K562 (cell line): Measurements from ENCODE around the gene SLC31A2. TPM values are rescaled to one million over a fixed set of nuclear protein-coding genes. Genes with fewer than 3 reads are reported as not detected.
A peak's percentile ranks its signal among the peaks of the same experiment; 100 is the strongest.

Experiments used
- ATAC-seq: fragments of 200-7000 bp; cut with Tn5 transposase; 3 replicates; pipeline ENCODE4 v1.9.1; 2020; ENCODE audit warnings: moderate library complexity
- BruUV-seq: library from RNA; stranded (reverse); fragments of 400-500 nt; replicated peaks from 2 replicates; lab custom pipeline; 2021; lab: Mats Ljungman, UMichigan
- CTCF ChIA-PET: fragments of 300-600 bp; formaldehyde crosslinking; extraction: SDS; loops from one replicate; lab custom pipeline; 2021; ENCODE audit warnings: low intra/inter-chr PET ratio; lab: Yijun Ruan, JAX
- POLR2A ChIA-PET: fragments of 300-600, 350-650 bp; sonication (Branson Sonifier 250); formaldehyde crosslinking; extraction: SDS; loops from one replicate; lab custom pipeline; 2021; ENCODE audit warnings: antibody characterized with exemption, inconsistent platforms; lab: Yijun Ruan, JAX
- DNase-seq, 4 experiments: peaks; one replicate each; pipeline versions ENCODE4 v3.0.0 to v3.0.0-alpha.2; 2011 to 2018; ENCODE audit warnings: low spot score in 3 of 4, mixed read lengths in 3 of 4; ENCODE audit errors: extremely low read depth in 1 of 4
- FAIRE-seq: peaks from 2 replicates; lab custom pipeline; 2011; peaks lifted over from hg19 to GRCh38; lab: Jason Lieb, UNC
- H2AFZ ChIP-seq: 2 replicates; pipeline ENCODE4 v1.6.0; 2011; ENCODE audit warnings: low read depth, low read length, control low read depth, inconsistent platforms
- H3K27ac ChIP-seq: fragments of 200-600 bp; 3 replicates; pipeline ENCODE4 v1.8.0; 2011; ENCODE audit warnings: low read depth, mild to moderate bottlenecking, control low read depth, inconsistent platforms, low read length, moderate library complexity, mixed read lengths; ENCODE audit errors: extremely low read depth
- H3K27me3 ChIP-seq, 2 experiments: fragments of 300-600 bp in 1 of 2; 2 replicates in 1 of 2; 3 replicates in 1 of 2; pipeline versions ENCODE4 v1.6.0 to v1.8.0; 2011; ENCODE audit warnings: inconsistent platforms in 2 of 2, low read length in 2 of 2, mild to moderate bottlenecking in 1 of 2, mixed read lengths in 1 of 2, moderate library complexity in 1 of 2; ENCODE audit not compliant: control insufficient read depth in 2 of 2, insufficient read depth in 2 of 2
- H3K36me3 ChIP-seq: fragments of 300-600 bp; 3 replicates; pipeline ENCODE4 v1.8.0; 2011; ENCODE audit warnings: mild to moderate bottlenecking, low read length, inconsistent platforms; ENCODE audit not compliant: control insufficient read depth, insufficient read depth
- H3K4me1 ChIP-seq, 2 experiments: fragments of 200-600 bp in 1 of 2; replicated peaks in 1 of 2; 2 replicates in 1 of 2; 3 replicates in 1 of 2; pipeline versions ENCODE4 v1.5.1 to v1.8.0; 2011; ENCODE audit warnings: inconsistent platforms in 2 of 2, low read length in 2 of 2, mild to moderate bottlenecking in 1 of 2, mixed read lengths in 1 of 2, moderate library complexity in 1 of 2; ENCODE audit not compliant: control insufficient read depth in 2 of 2, insufficient read depth in 2 of 2
- H3K4me2 ChIP-seq: 2 replicates; pipeline ENCODE4 v1.6.1; 2011; ENCODE audit warnings: low read length, control low read depth, inconsistent platforms, mixed read lengths; ENCODE audit not compliant: insufficient read depth
- H3K4me3 ChIP-seq: fragments of 200-600 bp; sonication (generic), shearing (Covaris generic); 2 replicates; pipeline ENCODE4 v1.5.1; 2016; ENCODE audit warnings: control low read depth, inconsistent platforms
- H3K79me2 ChIP-seq: fragments of 200-600 bp; 3 replicates; pipeline ENCODE4 v1.8.0; 2011; ENCODE audit warnings: low read length, inconsistent platforms; ENCODE audit not compliant: control insufficient read depth, insufficient read depth
- H3K9ac ChIP-seq, 2 experiments: 2 replicates each; pipeline versions ENCODE4 v1.6.0 to v1.6.1; 2011; ENCODE audit warnings: low read depth in 2 of 2, low read length in 2 of 2, control low read depth in 1 of 2, inconsistent platforms in 1 of 2, mild to moderate bottlenecking in 1 of 2, mixed read lengths in 1 of 2; ENCODE audit not compliant: insufficient read depth in 1 of 2
- H3K9me1 ChIP-seq: one replicate; pipeline ENCODE4 v1.6.0; 2011; ENCODE audit warnings: inconsistent platforms, mild to moderate bottlenecking, low read length, moderate library complexity; ENCODE audit not compliant: control insufficient read depth, insufficient read depth
- H3K9me3 ChIP-seq: replicated peaks from 2 replicates; pipeline ENCODE4 v1.5.1; 2011; ENCODE audit warnings: low read depth, low read length, inconsistent platforms; ENCODE audit not compliant: control insufficient read depth, insufficient read depth
- H4K20me1 ChIP-seq: replicated peaks from 2 replicates; pipeline ENCODE4 v1.6.1; 2011; ENCODE audit warnings: low read length, inconsistent platforms, mixed read lengths; ENCODE audit not compliant: control insufficient read depth, insufficient read depth
- CHD7 ChIP-seq: fragments of 200-600 bp; sonication (generic); IDR thresholded peaks from one replicate; pipeline ENCODE4 v1.6.1; 2012; ENCODE audit warnings: mild to moderate bottlenecking, low read depth, low read length, inconsistent platforms
- MECOM ChIP-seq: fragments of 250-450 bp; sonication (Bioruptor Pico); IDR thresholded peaks from 2 replicates; pipeline ENCODE4 v1.8.0; 2022; ENCODE audit warnings: inconsistent platforms
- ZBTB49 ChIP-seq: sonication (generic); formaldehyde crosslinking; IDR thresholded peaks from 2 replicates; pipeline ENCODE4 v1.8.0; 2022; ENCODE audit warnings: missing genetic modification reagents, mild to moderate bottlenecking, borderline replicate concordance
- ZNF395 ChIP-seq: fragments of 200-800 bp; sonication (Bioruptor generic); IDR thresholded peaks from 2 replicates; pipeline ENCODE4 v1.6.1; 2017; ENCODE audit warnings: missing genetic modification characterization, missing compliant biosample characterization
- WGBS: fragments of 100-300 bp; shearing (Covaris generic); methylation state at CpG from one replicate; pipeline ENCODE4 v1.1.6; 2016; ENCODE audit warnings: low coverage, mixed read lengths; ENCODE audit not compliant: insufficient coverage; ENCODE audit errors: missing lambda C conversion rate; 5-methylcytosine and 5-hydroxymethylcytosine counted together
- in situ Hi-C: fragments of 300-500 bp; cut with MboI; formaldehyde crosslinking; loops from 4 replicates; pipeline ENCODE4 v1.15.0; 2018; ENCODE audit warnings: inconsistent platforms, mixed read lengths
- intact Hi-C: fragments of 100-400 bp; cut with micrococcal nuclease; formaldehyde crosslinking; loops from 2 replicates; pipeline ENCODE4 v1.14.2; 2022
- polyA plus RNA-seq, 8 experiments: library from polyadenylated mRNA; depleted of rRNA in 4 of 8; stranded (reverse) in 5 of 8; unstranded in 3 of 8; fragments of >200 nt; fragmentation: Nextera tagmentation in 2 of 8; fragmentation: Illumina TruSeq in 1 of 8; extraction: Ambion mirVana in 2 of 8; extraction: Trizol in 1 of 8; gene quantifications; 2 replicates each; pipeline versions ENCODE4 v1.2.1 to v1.2.3, GENCODE V29; 2011 to 2014; ENCODE audit warnings: inconsistent platforms in 1 of 8, missing spikeins in 1 of 8
- total RNA-seq, 7 experiments: library from RNA; depleted of rRNA in 6 of 7; stranded (reverse); fragments of >200 nt in 6 of 7; fragmentation: Illumina TruSeq in 2 of 7; extraction: Trizol in 2 of 7; gene quantifications; 2 replicates each; pipeline versions ENCODE4 v1.2.1 to v1.2.3, GENCODE V29; 2011 to 2021; ENCODE audit warnings: low replicate concordance in 1 of 7

SLC31A2 gene
- total and polyA plus RNA-seq, 9 of the 15 experiments (the other 6 are each of a cell fraction or from before 2014, with no cell fraction given), result 1.5 to 4.3 (median 2.3) TPM

GRCh38 chr9:113129884-113130283 lies 20.9 kb upstream of the SLC31A2 start (continued):
- TF ChIP-seq ZNF395 (CRISPR knock-in tag), result no peak
- no peak for TF ChIP-seq MECOM (CRISPR knock-in tag)
- no peak for TF ChIP-seq ZBTB49

GRCh38 chr9:113131689-113132151 lies 19.1 kb upstream of the SLC31A2 start:
- in situ Hi-C loops (no loop called here), intact Hi-C loops (no loop called here)
- Histone ChIP-seq H3K9ac (no peak overlapping the region), H3K79me2 (no peaks in the 10 kb centered on the region), H3K36me3 (no peaks in the 10 kb centered on the region), H3K4me2 (no peak overlapping the region), H3K27ac (no peak overlapping the region), H3K4me3 (no peak overlapping the region), H4K20me1 (no peaks in the 10 kb centered on the region; the same call in 1 of the 2 replicates), H3K4me1 (no peaks in the 10 kb centered on the region), H3K27me3 (peaks cover 8 to 12% of the 10 kb centered on the region in 2 experiments; a peak in 3 of 5 replicates), H3K9me3 (no peaks in the 10 kb centered on the region), H2AFZ (no peak overlapping the region), H3K9me1 (peaks cover 3% of the 10 kb centered on the region)
- ATAC-seq (peak; percentile 33; the same call in 1 of the 3 replicates), DNase-seq (peak in 1 of 4 experiments; percentile 33), FAIRE-seq (peak; percentile 42)
- 6% methylated on average over 3 of the region's 3 CpGs for WGBS
- ChIA-PET POLR2A (interaction anchor here (1.2 kb wide), 1 partner anchor 143 kb away, joined by 3 read pairs; the partner anchor contains the start of gene CDC26), CTCF (no interaction called here)
- no TSS peak for BruUV-seq
- TF ChIP-seq CHD7, result no peak
